Cerebellar cortex (tissue), 1 donor: ENCODE results near the gene IPPK.
A peak's percentile ranks its signal among the peaks of the same experiment; 100 is the strongest.
"Not testable (repeated sequence)": the region's sequence is repeated elsewhere in the genome, so short reads cannot be mapped to it uniquely, and the experiment has no call there.

Source experiments
- DNase-seq: peaks from one replicate; pipeline ENCODE4 v3.0.0-alpha.2; 2015; ENCODE audit warnings: low spot score

Gene IPPK

DNA sequence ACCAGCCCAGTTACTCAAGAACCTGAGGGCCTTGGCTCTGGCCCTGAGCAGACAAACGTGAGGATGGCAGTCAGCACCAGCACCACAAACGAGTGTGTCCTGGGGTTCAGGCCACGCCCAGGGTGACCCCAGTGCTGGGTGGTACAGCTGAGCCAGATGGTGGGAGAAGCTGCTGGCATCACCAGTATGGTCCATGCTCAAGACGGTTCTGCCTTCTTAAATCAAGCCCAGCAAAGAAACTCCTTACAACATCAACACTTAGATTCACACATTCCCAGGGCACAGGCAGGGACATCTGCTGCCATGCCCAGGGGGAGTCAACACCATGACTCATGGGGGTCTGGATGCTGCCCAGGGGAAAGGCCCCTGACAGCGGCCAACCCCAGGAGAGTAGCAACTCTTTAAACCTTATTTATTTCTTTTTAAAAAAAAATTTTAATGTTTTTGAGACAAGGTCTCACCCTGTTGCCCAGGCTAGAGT lies 31.3 kb downstream of the IPPK start:
- no peak for DNase-seq

DNA sequence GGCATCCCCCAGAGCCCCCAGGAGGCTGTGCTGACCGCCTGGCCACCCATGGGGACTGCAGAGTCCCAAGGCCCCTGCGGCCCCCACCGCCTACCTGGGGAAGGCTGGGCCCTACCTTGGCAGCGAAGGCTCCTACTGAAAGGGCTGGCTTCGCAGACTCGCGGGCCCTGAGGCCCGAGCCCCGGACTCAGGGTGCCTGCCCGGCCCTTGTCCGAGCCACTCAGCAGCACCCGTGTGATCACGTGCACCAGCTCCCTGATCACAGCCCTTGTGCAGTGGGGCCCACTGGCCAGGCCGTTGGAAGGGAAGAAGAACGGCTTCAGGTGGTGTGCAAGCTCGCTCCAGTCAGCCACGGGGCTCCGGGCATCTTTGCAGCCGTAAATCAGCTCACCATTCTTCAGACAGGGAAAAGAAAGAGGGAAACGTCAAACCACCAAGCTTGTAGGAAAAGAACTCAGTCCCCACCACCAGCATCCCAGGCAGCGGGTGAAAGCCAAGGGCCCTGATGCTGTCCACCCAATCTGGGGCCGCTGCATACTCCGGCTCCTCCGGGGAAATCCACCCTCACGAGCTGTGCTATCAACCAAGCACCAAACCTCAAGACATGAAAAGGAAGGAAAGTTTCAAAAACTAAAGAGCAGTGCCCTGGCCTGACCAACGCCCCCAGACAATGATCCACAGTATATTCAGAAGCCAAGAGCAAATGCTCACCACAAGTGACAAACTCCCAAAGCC lies 31.9 kb downstream of the IPPK start:
- no peak for DNase-seq

DNA sequence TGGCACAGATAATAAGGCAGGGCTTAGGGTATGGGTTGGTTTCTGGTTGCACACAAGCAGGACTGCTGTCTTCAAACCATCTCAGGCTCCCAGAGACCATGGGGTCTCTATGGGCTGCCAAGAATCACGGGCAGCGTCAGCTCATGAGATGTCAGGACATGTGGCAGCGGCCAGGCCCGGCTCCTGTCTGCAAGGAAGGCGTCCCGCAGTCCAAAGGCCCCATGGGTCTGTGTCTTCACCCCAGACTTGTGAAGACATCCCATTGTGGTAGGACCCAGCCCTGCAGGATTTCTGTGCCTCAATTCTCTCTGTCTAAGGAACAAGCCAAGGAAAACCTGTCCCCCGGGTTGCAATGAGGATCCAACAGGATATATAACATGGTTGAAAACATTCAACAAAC lies 32.6 kb downstream of the IPPK start:
- DNase-seq, result no peak

DNA sequence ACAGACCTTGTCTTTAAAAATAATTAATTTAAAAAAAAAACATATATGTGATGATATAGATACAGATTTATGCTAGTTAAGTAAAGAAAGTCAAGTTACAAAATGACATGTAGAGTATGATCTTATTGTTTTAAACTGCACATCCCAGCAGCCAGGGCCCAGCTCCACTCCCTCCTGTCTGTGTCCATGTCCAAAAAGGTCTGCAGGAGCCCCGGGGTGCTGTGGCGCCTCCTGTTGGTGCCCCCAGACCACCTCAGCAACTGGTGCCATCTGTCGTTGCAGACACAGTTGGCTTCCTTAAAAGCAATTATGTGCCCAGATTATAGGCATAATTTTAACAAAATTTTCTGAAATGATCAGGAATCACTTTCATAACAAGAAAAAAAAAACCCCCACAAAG lies 33.3 kb downstream of the IPPK start:
- no peak for DNase-seq

DNA sequence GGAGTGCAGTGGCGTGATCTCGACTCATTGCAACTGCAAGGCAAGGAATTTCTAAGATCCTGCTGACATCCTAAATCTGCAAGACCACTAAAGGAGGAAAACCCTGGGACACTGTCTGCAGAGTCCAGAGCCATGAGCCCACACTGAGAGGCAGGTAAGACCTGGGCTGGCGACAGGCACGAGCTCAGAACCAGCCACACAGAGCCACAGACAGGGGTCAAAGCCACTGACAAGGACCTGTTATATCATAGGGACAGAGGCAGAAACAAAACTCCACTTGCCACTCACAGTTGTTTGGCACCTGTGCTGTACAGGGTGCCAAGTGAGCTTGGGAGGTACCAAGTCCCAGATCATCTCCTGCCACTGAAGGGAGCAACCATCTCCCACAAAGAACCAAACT lies 34.2 kb downstream of the IPPK start:
- no peak for DNase-seq

DNA sequence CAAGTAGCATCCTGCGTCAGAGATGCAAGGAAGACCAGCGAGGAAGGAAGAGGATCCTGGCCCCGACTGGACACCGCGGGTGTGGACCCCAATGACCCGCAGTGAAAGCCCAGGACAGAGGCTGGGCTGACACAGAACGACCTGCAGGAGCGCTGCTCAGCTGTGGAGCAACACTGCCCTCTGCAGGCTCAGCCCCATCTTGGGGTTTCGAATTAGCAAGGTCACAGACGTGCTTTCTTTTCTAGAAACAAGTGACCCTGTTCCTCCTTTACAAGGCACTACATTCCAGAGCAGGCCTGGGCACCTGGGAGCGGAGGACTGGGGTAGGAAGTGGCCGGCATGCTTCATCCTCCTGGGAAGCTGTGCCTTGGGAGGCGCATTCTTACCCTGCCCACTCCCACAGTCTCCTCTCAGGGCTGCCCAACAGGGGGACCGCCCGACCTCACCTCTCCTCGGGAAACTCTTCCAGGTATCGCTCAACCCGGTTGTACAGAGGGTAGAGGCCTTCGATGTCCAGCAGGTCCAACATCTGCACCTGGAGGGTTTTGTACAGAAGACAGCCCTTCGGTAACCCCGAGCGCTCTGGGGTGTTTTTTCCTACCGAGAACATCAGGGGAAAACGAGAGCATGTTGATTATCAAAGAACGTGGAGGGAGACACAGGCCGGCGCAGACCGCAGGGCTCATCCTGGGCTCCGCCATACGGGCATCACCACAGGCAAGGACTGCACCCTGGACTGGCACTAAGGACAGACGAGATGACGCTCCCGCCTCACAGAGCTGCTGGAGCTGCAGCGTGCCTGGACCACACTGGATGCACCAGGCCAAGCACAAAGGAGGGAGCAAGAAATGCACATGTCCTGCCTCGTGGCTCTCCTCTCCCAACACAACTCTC lies 35.0 kb downstream of the IPPK start:
- DNase-seq, result peak; percentile 62

DNA sequence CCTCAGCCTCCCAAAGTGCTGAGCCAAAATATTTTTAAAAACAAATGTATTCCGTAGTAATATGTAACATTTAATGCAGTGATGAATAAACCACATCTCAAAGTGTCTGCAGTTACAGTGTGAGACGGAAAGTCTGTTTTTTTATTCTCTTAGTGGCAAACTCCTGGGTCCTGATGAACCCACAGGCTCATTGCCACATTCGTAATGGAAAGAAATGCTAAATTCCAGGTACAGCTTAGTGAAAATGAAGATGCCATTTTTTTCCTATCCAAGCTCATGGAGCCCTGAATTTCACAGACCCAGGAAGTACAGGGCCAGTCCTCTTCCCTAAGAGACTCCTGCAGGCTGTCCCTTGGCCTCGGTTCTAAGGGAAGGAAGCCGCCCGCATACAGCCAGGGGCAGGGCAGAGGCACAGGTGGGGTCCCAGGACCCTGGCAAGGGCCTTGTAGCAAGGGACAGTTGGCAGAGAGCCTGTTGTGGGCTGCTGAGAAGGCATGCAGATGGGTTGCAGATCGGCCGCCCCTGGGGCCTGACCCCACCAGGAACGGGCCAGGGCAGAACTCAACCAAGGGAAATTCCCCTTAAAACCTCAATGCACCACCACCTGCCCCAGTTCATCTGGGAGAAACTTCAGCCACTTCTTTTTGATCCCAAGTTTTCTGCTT lies 36.2 kb downstream of the IPPK start:
- no peak for DNase-seq

DNA sequence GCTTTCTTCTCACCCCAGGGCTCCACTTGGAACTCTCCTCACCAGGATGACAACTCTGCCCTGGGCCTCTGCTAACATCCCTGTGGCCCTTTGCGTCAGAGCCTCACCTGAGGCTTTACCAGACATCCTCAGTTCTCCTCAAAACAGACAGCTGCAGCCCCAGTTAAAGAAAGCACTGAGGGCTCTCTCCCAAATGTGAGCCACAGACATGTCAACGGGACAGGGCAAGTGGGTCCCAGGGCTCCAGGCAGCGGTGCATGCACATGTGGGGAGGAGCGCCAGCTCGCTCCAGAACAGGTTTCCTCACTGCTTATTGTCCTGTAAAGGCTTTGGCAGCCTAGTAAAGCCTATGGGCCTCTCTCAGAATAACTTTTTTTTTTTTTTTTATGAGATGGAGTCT lies 37.3 kb downstream of the IPPK start:
- no peak for DNase-seq

DNA sequence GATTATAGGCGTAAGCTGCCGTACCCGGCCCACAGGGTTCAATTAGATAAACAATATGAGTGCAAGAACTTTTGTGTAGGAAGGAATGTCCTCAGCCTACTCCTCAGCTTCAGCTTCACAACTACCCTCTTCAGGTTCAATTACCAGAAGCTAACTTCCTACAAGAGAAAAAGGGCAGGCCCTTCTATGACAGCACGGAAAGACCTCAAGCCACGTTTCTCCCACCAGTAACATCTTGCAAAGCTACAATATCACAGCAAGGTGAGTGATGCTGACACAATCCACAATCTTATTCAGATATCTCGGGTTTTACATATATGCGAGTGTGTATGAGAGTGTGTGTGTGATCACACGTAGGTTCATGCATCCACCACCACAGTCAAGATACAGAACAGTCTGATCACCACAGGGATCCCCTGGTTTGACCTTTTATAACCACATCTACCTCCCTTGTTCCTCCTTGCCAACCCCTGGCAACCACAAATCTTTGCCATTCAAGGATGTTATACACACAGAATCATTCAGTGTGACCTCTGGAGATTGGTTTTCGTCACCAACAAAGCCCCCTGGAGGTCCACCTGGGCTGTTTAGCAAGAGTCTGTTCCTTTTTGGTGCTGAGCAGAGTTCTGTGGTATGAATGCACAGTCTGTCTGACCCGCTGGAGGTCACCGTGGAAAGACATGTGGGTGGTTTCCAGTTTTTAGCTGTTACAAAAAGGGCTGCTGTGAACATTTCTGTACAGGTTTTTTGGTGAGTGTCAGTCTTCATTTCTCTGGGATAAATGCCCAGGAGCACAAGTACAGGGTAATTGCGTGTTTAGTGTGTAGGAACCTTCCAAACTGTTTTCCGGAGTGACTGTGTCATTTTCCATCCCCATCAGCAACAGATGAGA lies 38.2 kb downstream of the IPPK start:
- no peak for DNase-seq

DNA sequence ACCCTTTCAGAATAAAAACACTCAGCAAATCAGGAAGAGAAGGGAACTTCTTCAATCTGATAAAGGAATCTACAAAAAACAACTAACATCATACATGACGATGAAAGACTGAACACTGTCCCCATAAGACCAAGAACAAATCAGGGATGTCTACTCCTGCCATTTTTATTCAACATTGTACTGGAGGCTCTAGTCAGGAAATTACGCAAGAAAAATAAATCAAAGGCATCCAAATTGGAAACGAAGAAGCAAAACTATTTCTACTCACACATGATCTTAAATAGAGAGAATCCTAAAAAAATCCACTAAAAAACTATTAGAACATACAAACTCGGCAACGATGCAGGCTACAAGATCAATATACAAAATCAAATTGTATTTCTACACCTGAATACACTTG lies 42.3 kb downstream of the IPPK start:
- DNase-seq, result no peak

DNA sequence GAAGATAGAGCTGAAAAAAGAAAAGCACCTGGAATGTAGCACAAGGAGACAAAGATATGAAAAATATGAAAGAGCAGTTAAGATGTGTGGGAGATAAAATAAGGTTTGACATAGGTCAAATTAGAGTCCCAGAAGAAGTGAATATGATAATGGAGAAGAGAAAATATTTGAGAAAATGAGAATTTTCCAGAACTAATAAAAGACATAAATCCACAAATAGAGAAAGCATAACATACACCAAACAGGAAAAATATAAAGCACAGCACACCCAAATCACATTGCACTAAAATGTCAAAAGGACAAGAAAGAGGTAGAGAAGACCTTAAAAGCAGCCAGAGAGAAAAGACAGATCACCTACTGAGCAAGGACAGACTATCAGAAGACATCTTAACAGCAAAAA lies 43.4 kb downstream of the IPPK start:
- DNase-seq, result no peak

DNA sequence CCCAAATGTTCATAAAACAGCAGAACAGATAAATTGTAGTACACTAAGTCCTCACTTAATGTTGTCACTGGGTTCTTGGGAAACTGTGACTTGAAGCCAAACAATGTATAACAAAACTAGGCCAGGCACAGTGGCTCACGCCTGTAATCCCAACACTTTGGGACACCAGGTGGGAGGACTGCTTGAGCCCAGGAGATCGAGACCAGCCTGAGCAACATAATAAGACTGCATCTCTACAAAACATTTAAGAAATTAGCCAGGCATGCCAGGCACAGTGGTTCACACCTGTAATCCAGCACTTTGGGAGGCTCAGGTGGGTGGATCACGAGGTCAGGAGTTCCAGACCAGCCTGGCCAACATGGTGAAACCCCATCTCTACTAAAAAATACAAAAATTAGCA lies 46.0 kb downstream of the IPPK start:
- not testable (repeated sequence) for DNase-seq

DNA sequence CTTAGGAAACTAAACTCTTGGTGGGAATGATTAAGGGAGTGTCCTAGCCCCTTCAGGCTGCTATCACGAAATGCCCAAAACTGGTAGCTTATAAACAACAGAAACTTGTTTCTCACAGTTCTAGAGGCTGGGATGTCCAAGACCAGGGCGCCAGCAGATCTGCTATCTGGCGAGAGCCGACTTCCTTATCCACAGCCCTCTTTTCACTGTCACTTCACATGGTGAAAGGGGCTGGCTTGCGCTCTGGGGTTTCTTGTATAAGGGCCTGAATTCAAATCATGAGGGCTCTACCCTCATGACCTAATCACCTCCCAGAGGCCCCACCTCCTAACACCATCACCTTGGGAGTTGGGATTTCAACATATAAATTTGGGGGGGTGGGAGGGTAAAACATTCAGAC lies 49.1 kb downstream of the IPPK start:
- DNase-seq, result no peak

DNA sequence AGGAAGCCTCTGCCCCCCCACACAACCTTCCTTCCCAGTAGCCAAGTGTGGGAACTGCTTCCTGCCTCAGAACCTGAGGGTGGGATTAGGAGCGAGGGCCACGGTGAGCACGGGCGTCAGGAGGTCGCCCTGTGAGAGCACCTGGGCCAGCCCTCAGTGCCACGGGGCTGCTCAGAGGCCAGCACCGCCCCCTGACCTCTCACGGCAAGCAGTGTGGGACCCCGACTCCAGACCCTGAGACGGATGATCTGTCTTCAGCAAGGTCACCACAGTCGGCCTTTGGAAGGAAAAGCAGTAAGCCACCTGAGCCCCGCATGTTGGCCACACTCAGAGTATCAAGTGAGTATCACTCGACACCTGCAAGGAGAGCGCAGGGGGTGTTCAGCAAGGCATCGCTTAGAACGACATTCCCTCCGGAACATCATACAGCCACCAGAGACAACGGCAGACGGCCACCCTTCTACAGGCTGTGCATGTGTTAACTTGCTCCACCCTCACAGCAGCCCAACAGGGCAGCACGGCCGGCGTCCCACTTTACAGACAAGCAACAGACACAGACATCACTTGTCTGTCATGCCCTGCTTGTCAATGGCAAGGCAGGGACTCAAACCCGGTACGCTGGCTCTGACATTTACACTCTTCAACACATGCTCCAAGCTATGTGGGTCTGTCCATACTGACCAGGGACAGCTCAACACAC lies 50.2 kb downstream of the IPPK start:
- no peak for DNase-seq

DNA sequence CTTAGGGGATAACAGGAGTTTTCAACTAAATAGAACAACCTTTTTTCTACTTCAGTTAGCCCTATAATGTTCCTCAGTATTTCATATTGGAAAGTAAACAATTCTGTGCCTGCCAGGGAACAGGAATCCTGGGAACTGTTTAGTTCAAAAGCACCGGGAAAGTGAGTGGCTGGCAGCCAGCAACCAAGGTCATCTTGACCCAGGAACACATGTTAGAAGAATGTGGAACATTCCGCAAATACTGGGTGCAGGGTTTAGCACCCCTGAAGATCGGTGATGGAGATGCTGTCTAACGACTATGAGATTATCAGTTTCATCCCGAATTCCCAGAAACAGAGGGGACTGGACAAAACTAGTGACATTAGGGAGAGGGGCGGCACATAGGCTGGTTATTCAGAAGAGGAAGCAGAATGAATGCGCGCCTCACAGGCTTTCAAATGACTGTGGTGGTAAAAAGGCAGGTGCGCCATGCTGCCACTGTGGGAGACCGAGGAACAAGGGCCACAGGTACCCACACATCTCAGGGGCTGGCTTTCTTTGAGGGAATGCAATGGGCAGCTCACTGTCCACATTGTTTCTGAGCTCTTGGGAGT lies 51.2 kb downstream of the IPPK start:
- no peak for DNase-seq

DNA sequence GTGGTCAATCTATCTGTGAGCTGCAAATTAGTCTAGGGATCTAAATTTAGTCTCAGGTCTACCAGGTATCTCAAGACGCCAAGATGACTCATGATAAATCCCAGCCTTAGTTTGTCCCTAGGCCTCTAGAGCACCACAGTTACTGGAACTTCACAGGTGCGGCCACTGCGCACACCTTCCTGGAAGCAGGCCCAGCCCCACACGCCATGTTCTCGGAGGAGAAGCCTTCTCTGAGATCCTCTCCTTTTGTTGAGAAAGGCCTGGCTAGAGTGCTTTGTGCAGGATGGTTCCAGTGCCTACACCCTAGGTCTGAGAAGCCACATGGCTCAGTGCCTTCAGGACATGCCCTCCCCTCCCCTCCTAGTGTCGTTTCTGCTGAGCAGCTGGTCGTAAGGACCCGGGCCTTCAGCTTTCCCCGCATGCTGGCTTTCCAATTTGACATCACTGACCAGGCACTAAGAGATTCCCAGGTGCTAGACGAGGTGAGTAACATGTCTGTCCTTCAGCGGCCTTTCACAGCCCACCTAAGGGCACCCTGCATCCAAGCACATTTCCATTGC lies 51.9 kb downstream of the IPPK start:
- no peak for DNase-seq

DNA sequence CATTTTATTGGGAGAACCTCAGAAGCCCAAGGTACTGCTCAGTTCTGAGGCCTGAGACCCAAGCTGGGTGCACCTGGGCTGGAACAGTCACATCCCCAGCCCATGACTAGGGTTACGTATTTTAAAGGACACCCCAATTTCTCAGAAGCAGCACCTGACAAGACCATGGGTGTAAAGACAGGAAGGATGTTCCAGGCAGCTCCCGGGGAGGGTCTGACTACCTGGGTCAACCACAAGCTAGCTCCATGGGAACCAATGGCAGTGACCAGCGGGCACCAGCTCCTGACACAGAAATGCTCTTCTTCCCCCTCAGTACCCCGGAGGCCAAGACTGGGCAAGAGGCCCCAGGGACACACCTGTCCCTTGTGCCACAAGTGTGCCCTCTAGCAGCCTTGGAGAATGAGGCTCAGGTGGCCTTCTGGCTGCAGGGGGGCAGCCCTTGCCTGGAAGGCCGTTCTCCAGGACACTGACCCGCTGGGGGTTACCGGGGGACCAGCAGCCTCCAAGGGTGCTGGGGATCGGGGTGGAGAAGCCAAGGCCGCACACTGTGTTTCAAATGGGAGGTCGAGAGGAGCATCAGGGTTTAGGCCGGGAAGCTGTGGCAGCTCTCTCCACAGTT lies 52.6 kb downstream of the IPPK start:
- DNase-seq, result no peak

DNA sequence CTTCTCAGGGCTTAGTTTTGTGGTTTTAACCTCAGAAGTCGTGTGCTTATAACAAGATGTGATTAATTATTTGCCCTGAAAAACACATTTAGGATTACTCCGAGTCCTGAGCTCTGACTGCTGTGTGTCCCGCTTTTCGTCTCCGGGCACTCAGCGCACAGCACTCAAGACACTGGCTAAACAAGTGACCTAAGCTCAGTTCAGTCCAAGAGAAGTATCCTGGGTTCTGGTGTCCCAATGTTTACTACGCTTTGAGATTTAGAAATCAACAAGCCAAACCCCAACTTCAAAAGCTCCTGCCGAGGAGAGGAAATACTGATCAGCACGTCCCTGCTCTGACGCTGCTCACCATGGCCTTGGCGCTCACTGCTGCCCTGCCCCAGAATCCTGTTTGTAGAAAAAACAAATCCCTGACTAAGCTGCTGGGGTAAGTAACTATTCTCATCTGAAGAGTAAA lies 53.2 kb downstream of the IPPK start:
- no peak for DNase-seq

DNA sequence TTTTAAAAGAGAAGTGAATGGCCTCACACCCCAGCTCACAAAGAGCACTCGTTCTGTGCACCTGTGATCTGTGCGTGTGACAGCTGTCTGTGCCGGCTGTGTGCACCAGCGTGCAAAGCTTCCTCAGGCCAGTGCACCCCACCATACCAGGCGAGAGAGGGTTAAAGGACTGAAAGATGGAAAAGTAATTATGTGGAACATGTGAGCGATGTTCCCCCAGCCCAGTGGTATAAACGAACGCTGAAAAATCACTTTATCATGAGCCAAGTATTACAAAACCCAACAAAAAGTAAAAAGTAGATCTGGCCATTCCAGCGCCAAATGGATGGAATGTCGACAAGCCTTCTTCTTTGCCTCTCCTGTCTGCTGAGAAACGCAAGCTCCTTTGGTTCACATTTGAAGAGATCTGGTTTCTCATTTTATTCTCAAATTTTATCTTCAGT lies 53.7 kb downstream of the IPPK start:
- DNase-seq, result no peak

DNA sequence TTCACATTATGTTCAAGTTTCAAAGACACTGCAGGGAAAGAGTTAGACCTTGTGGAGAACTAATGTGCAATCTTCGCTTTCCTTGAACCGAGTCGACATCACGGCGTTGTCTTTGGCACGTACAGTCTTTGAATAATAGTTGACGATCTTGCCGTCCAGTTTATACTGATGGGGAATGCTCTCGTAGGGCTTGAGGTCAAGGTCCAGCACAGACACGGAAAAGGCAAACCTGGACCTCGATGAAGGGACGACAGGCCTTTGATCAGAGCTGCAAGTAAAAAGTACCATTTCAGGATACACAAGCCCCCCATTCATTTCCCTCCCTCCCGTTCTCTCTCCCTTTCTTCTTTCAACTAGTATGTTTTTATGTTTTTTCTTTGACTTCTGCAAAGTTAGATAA lies 54.1 kb downstream of the IPPK start:
- DNase-seq, result no peak
